Neural cell (in vitro differentiated cells): ENCODE measurements around the gene CACNA1B. TPM values are rescaled to one million over a fixed set of nuclear protein-coding genes. Genes with fewer than 3 reads are reported as not detected.

ENCODE experiments used
- H2AFZ ChIP-seq: fragments of 200-600, 300-800 bp; sonication (generic), shearing (Covaris generic); 2 replicates; pipeline ENCODE4 v1.6.0; 2014; ENCODE audit warnings: low read depth, mild to moderate bottlenecking, antibody characterized with exemption, low read length, moderate library complexity
- H3F3A ChIP-seq: fragments of 200-600 bp; shearing (Covaris generic); 2 replicates; pipeline ENCODE4 v1.6.1; 2016; ENCODE audit warnings: mild to moderate bottlenecking, moderate library complexity, mixed read lengths, antibody characterized with exemption, low read length; ENCODE audit not compliant: insufficient read depth, poor library complexity, severe bottlenecking
- H3K27ac ChIP-seq: fragments of 200-600, 300-800 bp; sonication (generic), shearing (Covaris generic); 2 replicates; pipeline ENCODE4 v1.5.1; 2014; ENCODE audit warnings: mild to moderate bottlenecking, low read length, moderate library complexity
- H3K27me3 ChIP-seq: fragments of 300-800, 200-600 bp; sonication (generic), shearing (Covaris generic); 2 replicates; pipeline ENCODE4 v1.6.0; 2014; ENCODE audit warnings: mild to moderate bottlenecking, low read depth, low read length, moderate library complexity; ENCODE audit not compliant: insufficient read depth
- H3K36me3 ChIP-seq: fragments of 300-800, 200-600 bp; sonication (generic), shearing (Covaris generic); 2 replicates; pipeline ENCODE4 v1.5.1; 2014; ENCODE audit warnings: mild to moderate bottlenecking, antibody characterized with exemption, low read length, moderate library complexity; ENCODE audit not compliant: insufficient read depth
- H3K4me2 ChIP-seq: fragments of 300-800, 200-600 bp; sonication (generic), shearing (Covaris generic); 2 replicates; pipeline ENCODE4 v1.6.0; 2014; ENCODE audit warnings: mild to moderate bottlenecking, low read length
- H3K4me3 ChIP-seq: fragments of 300-800, 200-600 bp; sonication (generic), shearing (Covaris generic); 2 replicates; pipeline ENCODE4 v1.5.1; 2014; ENCODE audit warnings: mild to moderate bottlenecking, low read length, moderate library complexity
- H3K79me2 ChIP-seq: fragments of 200-600 bp; shearing (Covaris generic); replicated peaks from 2 replicates; pipeline ENCODE4 v1.6.0; 2014; ENCODE audit warnings: mild to moderate bottlenecking, low read length, moderate library complexity; ENCODE audit not compliant: insufficient read depth
- H3K9ac ChIP-seq: fragments of 300-800, 200-600 bp; sonication (generic), shearing (Covaris generic); 2 replicates; pipeline ENCODE4 v1.6.1; 2016; ENCODE audit warnings: mild to moderate bottlenecking, low read length, mixed read lengths
- H3K9me2 ChIP-seq: fragments of 200-600 bp; shearing (Covaris generic); 2 replicates; pipeline ENCODE4 v1.6.1; 2016; ENCODE audit warnings: mild to moderate bottlenecking, low read length, mixed read lengths; ENCODE audit not compliant: insufficient read depth
- H3K9me3 ChIP-seq: fragments of 200-600, 300-800 bp; sonication (generic), shearing (Covaris generic); 2 replicates; pipeline ENCODE4 v1.6.1; 2016; ENCODE audit warnings: mild to moderate bottlenecking, mixed run types, low read length, moderate library complexity, mixed read lengths
- H4K20me1 ChIP-seq: fragments of 200-600 bp; shearing (Covaris generic); 2 replicates; pipeline ENCODE4 v1.6.1; 2016; ENCODE audit warnings: mild to moderate bottlenecking, mixed run types; ENCODE audit not compliant: insufficient read depth
- EP300 ChIP-seq: fragments of 450-650 bp; conservative IDR thresholded peaks from 2 replicates; pipeline ENCODE4 v1.6.1; 2014; ENCODE audit warnings: antibody characterized with exemption, mild to moderate bottlenecking, moderate library complexity; ENCODE audit not compliant: poor library complexity, severe bottlenecking
- MXI1 ChIP-seq: fragments of 450-650 bp; conservative IDR thresholded peaks from 2 replicates; pipeline ENCODE4 v1.6.1; 2014; ENCODE audit warnings: antibody characterized with exemption, mild to moderate bottlenecking; ENCODE audit not compliant: poor library complexity, severe bottlenecking
- REST ChIP-seq: IDR thresholded peaks from 2 replicates; pipeline ENCODE4 v1.6.1; 2012; ENCODE audit warnings: borderline replicate concordance
- SMC3 ChIP-seq: fragments of 450-650 bp; conservative IDR thresholded peaks from 2 replicates; pipeline ENCODE4 v1.6.1; 2014; ENCODE audit warnings: antibody characterized with exemption, mild to moderate bottlenecking, moderate library complexity; ENCODE audit not compliant: poor library complexity
- TAF1 ChIP-seq: IDR thresholded peaks from 2 replicates; pipeline ENCODE4 v1.6.1; 2012; ENCODE audit warnings: low read depth
- polyA plus RNA-seq: library from polyadenylated mRNA; depleted of rRNA; stranded (reverse); fragments of >200 nt; gene quantifications from 2 replicates; pipeline ENCODE4 v1.2.3, GENCODE V29; 2014

Gene CACNA1B
- polyA plus RNA-seq, 1 donor from 2014 or later = 5.8 TPM

GRCh38 chr9:137899551-137900360, 22.2 kb downstream of the CACNA1B start:
- no peaks in the 10 kb centered on the region for H4K20me1 ChIP-seq
- no peak for TF ChIP-seq MXI1
- no peak for TF ChIP-seq SMC3
- no peak for TF ChIP-seq TAF1
- no peak for TF ChIP-seq REST
- H3K9me3 ChIP-seq = no peaks in the 10 kb centered on the region
- no peak overlapping the region for H3K9ac ChIP-seq
- H3K4me2 ChIP-seq = no peak overlapping the region
- no peak overlapping the region for H3K4me3 ChIP-seq
- no peaks in the 10 kb centered on the region for H3K27me3 ChIP-seq
- H3K27ac ChIP-seq = no peak overlapping the region
- H2AFZ ChIP-seq = no peak overlapping the region
- H3K36me3 ChIP-seq = no peaks in the 10 kb centered on the region
- no peaks in the 10 kb centered on the region for H3K9me2 ChIP-seq
- no peaks in the 10 kb centered on the region for H3F3A ChIP-seq
- H3K79me2 ChIP-seq = no peaks in the 10 kb centered on the region

- H3K9ac ChIP-seq = no peak overlapping the region
- TF ChIP-seq EP300 (no peak), TAF1 (no peak), REST (no peak)
- H3K79me2 ChIP-seq = no peaks in the 10 kb centered on the region
- no peaks in the 10 kb centered on the region for H3K9me2 ChIP-seq
- H2AFZ ChIP-seq = no peak overlapping the region
- H4K20me1 ChIP-seq = no peaks in the 10 kb centered on the region
- no peak overlapping the region for H3K4me3 ChIP-seq
- H3K27ac ChIP-seq = no peak overlapping the region
- no peaks in the 10 kb centered on the region for H3K36me3 ChIP-seq
- no peaks in the 10 kb centered on the region for H3K27me3 ChIP-seq
- no peak overlapping the region for H3K4me2 ChIP-seq
- H3K9me3 ChIP-seq = no peaks in the 10 kb centered on the region
- H3F3A ChIP-seq = no peaks in the 10 kb centered on the region
These were observed 23.2 kb downstream of the CACNA1B start for GRCh38 chr9:137900584-137901310.
